GM10266 (cell line): ENCODE results near the gene ICAM2.

ENCODE experiments used
- DNase-seq: peaks from one replicate; pipeline ENCODE4 v3.0.0; 2012; ENCODE audit errors: extremely low spot score
- TF ChIP-seq, protein P1 (sequence below): IDR thresholded peaks from 2 replicates; pipeline ENCODE4 v1.5.1; 2012; ENCODE audit warnings: mild to moderate bottlenecking, low read depth; ENCODE audit not compliant: control insufficient read depth, insufficient read depth; ENCODE audit errors: missing control alignments

ICAM2 gene

DNA sequence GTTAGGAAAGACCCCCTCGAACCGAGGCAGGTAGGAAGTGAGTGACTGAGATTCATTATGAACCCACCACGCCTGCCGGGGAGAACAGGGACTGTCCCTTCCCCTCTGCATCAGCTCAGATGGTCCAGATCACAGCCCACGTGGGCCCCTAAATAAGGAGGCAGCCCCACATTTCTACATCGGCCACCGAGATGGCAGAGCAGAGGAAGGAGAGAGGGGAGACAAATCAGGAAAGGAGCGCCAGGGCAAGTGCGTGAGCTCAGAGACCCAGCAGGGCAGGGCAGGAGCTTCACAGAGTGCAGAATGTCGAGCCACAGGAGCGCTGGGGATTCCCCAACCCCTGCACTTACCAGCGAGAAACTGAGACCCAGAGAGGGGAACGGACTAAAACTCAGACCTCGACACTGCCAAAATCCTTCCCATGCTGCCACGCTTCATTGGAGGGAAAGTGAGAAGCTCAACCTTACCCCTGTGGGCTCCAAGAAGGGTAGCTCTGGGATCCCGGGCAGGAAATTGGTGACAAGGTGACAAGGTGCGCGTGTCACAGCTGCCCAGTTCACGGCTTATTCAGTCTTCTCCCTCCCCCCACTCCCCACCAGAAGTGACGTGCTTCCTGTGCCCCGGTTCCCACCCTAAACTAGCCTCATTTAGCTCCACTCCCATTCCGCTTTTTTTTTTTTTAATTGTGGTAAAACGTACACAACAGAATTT is at the start of gene ICAM2:
TSS of gene ICAM2 (minus strand) at position 578 of the 711 bp plus-strand sequence. CDS start 13,942 bp downstream, outside the sequence.
- peak; percentile 63 for DNase-seq
- TF ChIP-seq, protein P1, sequence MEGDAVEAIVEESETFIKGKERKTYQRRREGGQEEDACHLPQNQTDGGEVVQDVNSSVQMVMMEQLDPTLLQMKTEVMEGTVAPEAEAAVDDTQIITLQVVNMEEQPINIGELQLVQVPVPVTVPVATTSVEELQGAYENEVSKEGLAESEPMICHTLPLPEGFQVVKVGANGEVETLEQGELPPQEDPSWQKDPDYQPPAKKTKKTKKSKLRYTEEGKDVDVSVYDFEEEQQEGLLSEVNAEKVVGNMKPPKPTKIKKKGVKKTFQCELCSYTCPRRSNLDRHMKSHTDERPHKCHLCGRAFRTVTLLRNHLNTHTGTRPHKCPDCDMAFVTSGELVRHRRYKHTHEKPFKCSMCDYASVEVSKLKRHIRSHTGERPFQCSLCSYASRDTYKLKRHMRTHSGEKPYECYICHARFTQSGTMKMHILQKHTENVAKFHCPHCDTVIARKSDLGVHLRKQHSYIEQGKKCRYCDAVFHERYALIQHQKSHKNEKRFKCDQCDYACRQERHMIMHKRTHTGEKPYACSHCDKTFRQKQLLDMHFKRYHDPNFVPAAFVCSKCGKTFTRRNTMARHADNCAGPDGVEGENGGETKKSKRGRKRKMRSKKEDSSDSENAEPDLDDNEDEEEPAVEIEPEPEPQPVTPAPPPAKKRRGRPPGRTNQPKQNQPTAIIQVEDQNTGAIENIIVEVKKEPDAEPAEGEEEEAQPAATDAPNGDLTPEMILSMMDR: no peak

DNA sequence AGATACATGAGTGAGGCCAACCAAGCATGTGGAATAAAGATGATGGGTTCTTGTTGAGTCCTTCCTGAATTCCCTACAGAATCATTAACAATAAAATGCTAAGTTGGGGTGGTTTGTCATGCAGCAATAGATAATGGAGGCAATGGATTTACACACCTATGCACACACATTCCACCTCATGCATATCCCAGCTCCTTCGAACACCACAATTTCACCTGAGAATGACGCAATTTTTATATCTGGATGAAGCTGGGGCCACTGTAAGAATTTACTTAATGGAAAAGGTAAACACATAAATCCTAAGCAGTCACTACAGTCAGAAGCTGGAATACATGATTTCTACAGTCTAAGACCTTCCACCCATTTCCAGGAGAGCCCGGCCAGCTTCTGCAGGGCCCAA is 49.8 kb upstream of the ICAM2 start:
- TF ChIP-seq, protein P1: no peak
- no peak for DNase-seq

DNA sequence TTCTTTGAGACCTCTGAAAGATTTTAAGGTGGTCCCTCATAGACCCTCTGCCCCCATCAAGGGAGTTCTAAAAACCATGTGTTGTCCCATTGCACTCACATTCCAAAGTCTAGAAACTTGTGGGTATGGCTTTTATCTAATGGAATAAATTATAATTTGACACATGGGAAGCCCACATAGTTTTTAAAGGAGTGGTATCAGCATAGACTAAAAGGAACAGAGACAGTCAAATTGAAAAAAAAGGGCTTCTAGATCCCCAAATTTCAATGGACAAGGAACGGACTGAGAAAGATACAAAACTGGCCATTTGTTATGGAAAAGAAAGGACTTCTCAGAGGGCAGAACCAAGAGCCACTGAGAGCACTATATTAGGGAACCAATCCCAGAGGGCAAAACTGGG is 48.7 kb upstream of the ICAM2 start:
- no peak for DNase-seq

DNA sequence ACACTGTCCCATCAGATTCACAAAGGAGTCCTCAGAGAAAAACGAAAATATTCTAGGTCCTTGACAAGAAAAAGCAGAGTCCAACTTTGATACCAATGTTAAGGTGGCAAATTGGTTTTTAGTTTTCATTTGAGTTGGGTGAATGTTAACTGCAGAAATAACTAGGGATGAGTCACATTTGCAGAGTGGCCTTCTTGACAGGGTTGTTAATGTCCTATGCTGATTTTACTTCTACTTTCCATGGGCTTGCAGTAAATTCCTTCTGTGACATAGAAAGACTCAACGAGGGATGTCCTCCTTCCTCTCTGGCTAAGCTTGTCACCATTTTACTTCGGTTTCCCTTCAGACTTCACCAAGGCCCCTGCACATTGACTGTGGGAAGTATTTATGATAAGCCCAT is 47.2 kb upstream of the ICAM2 start:
- DNase-seq: no peak
- TF ChIP-seq, protein P1: no peak

More for the DNA sequence above, 48.7 kb upstream of the ICAM2 start:
- TF ChIP-seq, protein P1: no peak

DNA sequence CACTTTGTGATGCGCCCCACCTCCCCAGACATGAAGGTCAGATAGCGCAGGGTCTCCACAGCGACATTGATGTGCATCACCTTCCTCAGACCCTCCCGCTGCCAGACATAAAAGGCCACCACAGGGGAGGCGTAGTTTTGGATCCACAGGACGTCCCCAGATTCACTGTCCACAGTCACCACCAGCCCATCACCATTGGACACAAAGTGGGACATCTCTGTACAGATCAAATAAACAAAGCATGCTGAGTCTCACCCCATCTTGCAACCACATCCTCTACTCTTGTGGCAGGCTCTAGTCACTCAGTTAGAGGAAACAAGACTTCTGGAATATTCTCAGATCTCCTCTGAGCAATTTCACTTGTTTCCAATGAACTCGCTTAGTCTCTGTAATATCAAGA is 46.3 kb upstream of the ICAM2 start:
- DNase-seq: no peak
- TF ChIP-seq, protein P1: no peak

DNA sequence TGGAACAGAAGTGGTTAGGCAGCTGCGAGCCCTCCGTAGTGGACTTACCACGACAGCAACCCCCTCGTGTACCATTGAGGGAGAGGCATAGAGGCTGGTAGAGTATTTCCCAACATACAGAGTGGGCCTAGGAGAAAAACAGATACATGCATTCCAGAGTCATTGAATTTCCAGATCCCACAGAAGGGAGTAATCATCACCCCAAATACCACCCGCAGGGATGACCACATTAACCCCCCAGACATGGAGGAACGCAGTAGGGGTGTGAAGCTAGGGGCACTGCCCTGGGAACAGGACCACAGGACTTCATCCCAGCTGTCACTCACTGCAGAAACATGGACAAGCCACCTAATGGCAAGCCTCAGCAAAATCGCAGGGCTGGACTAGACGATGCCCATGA is 44.7 kb upstream of the ICAM2 start:
- no peak for DNase-seq
- TF ChIP-seq, protein P1: no peak

DNA sequence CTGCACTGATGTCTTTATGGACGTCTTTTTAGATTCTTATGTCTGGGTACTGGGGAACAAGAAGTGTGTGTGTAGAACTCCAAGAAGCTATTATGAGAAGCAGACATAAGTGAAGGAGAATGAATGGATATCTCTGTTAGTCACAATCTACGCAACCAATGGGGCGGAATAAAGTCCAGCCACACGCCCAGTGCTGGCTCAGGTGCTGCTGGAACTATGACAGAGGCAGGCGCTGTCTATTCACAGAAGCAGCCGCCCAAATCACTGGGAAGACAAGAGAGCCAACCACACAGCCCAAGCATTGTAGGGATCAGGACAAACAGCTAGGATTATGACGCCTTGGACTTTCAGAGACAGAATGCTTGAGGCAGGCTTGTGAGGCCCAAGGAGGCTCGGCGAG is 43.9 kb upstream of the ICAM2 start:
- TF ChIP-seq, protein P1: no peak
- DNase-seq: no peak
